Stimulated activated CD4-positive, alpha-beta T cell treated with anti-CD3 and anti-CD28 coated beads, Interleukin-4, amount 100 ng/mL, for 48 hours (primary cell): ENCODE data around the gene THSD4.
"Not testable (repeated sequence)": the region's sequence is repeated elsewhere in the genome, so short reads cannot be mapped to it uniquely, and the experiment has no call there.

ENCODE experiments used
- DNase-seq, 2 donors: peaks; one replicate each; pipeline ENCODE4 v3.0.0-alpha.2; 2020; ENCODE audit warnings: low read depth in 2 of 2

THSD4 gene

DNA sequence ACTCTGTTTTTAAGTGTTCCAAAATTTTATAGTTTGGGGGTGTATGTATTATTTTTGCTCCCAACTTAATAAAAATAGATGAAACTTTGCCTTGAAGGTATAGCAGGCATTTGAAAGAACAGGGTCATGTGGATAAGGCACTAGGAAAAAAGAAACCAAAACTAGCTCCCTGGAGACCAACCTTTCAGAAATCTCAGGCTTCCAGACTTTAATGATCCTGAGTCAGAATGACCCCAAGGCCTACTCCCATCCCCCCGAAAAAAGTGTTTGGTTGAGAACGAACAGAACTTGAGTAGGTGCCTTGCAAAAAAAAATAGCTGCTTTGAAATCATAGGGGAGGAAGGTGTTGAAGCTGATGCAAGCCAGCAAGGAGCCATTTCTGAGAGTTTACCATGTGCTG, 309.5 kb downstream of the THSD4 start:
- no peak for DNase-seq

DNA sequence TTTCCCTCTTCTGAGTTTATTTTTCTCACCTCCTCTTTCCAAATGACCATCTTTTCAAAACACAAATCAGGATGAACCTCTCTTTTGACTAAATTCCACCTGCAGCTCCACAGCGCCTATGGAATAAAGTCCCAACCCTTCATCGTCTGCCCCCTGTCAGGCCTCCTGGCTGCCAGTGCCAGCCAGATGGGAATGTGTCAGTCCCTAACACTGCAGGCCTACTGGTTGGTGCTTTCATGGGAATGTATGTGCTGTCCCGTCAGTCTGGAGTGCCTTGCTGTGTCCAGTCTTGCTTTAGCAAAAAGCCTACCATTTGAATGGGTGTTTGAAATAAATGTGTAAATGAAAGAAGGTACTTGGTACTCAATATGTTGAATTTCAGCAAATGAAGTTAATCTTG, 310.1 kb downstream of the THSD4 start:
- no peak for DNase-seq

DNA sequence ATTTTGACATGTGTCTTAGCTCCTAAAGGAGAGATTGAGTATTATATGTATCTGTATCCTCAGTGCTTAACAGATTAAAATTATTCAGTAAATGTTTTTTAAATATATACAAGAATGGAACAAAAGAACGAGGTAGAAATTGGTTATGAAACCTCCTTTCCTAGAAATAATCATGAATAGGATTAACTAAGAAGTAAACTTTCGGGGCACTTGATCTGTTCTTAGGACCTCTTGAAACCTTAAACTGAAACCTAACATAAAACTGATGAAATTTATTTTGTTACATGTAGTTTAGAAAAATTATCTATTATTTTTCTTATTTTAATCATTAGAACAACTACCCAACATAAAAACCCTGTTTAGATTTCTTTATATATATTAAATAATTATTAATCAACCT, 311.5 kb downstream of the THSD4 start:
- DNase-seq = no peak

DNA sequence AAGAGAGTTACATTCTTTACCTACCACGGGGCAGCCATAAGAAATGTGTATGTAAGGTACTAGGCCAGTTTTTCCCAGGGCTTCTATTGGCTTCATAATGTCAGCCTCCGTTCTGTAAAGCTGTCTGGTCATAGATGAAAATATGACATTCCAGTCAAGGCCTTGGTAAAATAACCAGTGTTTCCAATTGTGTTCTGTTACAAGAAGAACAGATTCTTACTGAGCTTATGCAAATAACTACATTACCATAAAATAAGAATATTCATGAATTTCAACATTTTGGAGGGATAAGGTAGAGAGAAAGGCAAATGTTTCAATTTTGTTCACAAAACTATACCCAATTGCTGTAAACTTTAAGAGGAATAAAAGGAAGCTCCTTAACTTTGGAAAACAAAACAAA, 315.5 kb downstream of the THSD4 start:
- no peak for DNase-seq

GRCh38 chr15:71431343-71432336, 316.4 kb downstream of the THSD4 start:
- no peak for DNase-seq

GRCh38 chr15:71433402-71433801, 318.1 kb downstream of the THSD4 start:
- DNase-seq = no peak

- DNase-seq = no peak
Measured at GRCh38 chr15:71434774-71435173, 319.5 kb downstream of the THSD4 start.

GRCh38 chr15:71435552-71435951, 320.3 kb downstream of the THSD4 start:
- DNase-seq = no peak

- DNase-seq = no peak
Measured at GRCh38 chr15:71436854-71437253, 321.6 kb downstream of the THSD4 start.

- DNase-seq = no peak
Measured at GRCh38 chr15:71437404-71437803, 322.1 kb downstream of the THSD4 start.

DNA sequence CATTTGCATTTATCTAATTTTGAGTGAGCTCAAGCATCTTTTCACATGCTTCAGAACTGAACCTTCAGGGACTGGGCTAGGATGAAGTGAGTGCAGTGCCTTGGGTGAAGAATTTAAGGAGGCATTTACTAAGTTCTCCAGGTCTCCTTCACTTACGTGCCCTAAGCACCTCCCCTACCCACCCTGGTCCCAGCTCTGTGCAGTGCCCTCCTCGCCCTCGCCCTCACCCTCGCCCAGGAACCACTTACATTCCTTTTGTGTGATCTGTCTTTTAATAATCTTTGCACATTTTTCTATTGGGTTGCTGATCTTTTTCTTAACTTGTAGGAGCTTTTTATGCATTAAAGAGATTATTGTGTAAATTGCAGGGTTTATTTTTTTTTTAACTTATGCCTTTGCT, 322.6 kb downstream of the THSD4 start:
- DNase-seq = no peak

DNA sequence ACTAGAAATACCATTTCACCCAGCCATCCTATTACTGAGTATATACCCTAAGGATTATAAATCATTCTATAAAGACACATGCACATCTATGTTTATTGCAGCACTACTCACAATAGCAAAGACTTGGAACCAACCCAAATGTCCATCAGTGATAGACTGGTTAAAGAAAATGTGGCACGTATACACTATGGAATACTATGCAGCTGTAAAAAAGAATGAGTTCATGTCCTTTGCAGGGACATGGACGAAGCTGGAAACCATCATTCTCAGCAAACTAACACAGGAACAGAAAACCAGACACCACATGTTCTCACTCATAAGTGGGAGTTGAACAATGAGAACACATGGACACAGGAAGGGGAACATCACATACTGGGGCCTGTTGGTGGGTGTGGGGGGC, 324.2 kb downstream of the THSD4 start:
- DNase-seq = not testable (repeated sequence)

DNA sequence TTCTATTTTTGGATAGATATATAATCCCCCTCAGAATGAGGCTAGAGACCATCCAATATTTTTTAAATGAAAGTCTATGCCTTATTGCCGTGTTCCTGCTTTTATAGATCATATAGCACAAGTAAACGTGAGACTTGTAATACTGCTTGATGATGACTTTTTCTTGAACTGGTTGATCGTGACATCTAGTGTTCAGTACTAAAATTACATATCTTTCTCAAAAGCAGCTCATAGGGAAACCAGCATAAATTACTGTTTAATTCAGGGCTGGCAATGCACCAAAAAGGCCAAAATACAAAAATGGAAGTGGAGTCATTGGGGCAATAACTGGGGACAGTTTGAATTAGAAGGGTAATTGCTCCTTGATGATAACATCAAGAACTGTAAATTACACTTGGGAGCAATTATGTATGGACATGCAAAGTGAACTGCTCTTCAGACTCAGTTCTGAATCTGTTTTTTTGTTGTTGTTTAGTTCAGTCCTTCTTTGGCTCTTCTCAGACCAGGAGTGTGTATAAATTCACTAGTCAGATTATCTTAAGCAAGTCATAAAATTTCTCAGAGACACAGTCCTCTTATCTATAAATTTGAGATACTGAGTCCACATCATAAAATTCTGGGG, 325.3 kb downstream of the THSD4 start:
- no peak for DNase-seq

DNA sequence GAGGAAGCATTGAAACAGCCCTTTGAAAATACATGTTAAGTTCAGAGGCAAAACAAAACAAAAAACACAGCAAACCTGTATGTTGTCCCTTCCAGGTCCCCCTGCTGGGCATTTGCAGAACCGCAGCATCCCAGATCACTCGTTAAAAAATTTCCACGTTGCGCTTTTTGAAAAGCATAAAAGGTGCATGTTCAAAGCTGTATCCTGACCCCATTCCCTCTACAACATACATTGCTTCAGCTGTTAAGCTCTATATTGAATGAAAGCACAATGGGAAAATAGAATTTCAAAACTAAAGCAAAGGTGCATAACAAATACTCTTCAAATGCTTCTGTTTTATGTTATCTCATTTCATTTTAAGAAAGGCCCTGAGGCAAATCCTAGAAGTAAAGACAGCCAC, 328.3 kb downstream of the THSD4 start:
- DNase-seq = peak; percentile 13 to 47

DNA sequence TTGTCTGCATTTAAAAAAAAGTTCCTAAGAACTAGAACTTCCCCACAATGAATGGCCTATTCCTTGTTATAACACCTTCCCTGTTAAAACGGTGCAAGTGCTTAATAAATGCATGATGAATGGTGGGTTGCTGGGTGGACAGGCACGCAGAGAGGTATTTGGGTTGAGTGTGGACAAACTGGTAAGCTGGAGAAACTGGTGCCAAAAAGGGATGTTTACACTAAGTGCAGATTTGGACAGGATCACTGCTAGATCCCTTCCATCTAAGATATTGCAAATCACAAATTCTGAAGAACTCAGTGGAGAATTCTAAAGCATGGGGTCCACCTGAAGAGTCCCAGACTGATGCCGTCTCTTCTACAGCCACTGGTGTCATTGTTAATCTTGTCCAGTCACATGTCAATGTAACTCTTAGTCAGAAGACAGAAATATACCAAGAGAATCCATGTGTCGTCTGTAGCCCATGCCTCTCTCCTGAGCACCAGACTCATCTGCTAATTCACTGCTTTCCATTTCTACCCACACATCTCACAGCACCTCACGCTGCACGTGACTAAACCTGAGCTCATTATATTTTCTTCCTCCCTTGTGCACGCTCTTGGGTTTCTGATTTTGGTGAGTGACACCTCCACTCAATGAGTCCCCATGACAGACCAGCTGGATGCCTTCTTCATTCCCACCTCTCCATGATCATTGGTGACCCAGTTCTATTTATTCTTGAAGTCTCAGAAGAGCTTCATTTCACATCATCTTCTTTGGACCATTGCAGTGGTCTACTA, 328.9 kb downstream of the THSD4 start:
- DNase-seq = no peak

DNA sequence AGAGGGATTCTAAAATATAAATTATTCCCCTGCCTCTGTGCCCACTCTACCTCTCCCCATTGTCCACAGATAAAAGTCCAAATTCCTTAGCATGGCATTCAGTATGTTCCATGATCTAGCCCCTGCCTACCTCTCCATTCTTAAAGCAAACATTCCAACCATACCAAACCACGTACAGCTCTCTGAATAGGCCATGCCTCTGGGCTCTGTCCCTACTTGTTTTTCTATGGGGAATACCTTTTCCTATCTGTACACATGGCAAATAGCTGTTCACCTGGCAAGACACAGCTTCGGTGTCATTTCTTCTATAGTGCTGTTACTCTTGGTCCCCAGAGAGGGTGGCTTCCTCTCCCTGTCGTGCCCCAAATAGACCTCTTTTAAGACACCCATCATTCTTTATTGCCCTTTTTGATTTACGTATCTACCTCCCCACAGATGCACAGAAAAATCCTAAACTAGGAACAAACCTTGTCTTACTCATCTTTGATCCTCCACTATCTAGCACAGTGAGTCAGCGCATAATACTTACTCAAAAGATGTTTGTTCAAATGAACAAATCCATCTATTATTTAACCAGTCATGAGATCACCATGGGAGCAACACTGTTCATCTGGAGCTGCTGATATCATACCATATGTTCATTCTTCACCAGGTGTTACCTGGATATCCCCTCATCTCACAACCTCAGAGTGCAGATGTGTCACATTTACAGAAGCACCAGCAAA, 329.8 kb downstream of the THSD4 start:
- DNase-seq = no peak

- DNase-seq = no peak
Measured at GRCh38 chr15:71447328-71448250, 332.3 kb downstream of the THSD4 start.

DNA sequence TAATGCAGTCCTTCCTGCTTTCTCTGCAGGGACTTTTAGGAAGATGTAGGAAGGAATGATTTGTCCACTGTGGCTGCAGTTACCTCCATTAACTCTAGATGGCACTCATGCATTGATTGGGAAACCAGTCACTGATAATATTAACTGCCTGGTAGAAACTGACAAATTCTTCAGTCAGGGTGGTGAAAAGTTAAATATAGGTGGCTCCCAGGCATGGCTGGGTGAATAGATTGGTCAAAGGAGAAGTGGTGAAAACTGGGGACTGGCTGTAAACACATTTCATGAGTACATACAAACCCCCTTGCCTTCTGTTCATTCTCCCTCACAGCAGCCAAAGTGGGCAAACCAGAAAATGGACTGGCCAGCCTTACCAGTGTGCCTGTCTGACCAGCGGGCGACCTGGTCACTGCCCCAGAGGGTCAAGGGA, 333.4 kb downstream of the THSD4 start:
- DNase-seq = no peak

DNA sequence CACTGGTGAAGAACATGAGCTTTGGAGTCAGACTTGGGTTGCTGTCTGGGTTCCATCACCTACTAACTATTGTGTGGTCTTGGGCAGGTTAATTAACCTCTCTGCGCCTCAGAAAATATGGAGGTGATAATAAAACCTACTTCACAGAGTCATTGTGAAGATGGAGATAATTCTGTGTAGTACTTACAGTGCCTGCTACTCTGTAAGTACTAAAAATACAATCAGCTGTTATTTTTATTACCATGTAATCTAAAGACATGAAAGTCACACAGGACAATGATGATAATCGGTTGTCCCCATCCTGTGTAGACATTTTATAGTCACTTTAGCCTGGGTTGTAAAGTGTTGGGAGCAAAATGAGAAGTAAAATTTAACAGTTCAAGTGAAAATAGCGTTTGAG, 334.1 kb downstream of the THSD4 start:
- no peak for DNase-seq

DNA sequence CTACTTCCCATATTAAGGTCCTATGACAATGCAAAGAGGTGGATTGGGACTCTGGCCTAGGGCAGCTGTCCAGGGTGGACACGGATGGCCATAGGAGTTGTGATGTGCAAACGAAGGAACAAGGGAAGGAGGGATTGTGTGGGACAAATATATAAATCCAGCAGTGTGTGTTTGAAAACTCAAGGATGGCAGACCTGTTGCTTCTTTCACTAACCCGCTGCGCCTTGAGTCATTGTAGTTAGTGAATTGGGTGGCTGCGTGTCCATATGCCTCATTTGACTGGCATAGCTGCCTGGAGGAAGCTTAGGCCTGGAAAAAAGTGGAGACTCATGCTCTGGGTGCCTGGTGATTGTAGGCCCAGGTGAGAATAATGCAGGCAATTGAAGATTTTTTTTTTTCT, 334.7 kb downstream of the THSD4 start:
- DNase-seq = no peak

GRCh38 chr15:71451130-71451529, 335.9 kb downstream of the THSD4 start:
- no peak for DNase-seq
